ENCODE measurements around the gene ACP5.

DNA sequence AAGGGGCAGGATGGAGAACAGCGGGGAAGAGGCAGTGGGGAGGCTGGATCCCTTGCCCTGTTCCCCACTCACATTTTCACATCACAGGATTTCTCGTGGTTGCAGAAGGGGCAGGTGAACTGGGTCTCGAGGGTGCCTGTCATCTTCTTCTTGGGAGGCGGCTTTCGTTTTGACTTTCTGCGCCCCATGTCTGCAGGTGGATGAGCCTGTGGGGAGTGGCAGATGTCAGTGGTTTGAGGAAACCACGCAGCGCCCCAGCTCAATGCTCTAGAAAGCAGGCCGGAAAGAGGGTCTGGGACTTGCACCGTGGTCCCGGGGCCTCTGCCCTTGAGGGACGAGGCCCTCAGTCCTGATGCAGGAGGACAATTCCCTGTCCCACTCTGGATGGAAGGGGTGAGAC is 23.3 kb downstream of the ACP5 start:
- TF ChIP-seq, protein P1, sequence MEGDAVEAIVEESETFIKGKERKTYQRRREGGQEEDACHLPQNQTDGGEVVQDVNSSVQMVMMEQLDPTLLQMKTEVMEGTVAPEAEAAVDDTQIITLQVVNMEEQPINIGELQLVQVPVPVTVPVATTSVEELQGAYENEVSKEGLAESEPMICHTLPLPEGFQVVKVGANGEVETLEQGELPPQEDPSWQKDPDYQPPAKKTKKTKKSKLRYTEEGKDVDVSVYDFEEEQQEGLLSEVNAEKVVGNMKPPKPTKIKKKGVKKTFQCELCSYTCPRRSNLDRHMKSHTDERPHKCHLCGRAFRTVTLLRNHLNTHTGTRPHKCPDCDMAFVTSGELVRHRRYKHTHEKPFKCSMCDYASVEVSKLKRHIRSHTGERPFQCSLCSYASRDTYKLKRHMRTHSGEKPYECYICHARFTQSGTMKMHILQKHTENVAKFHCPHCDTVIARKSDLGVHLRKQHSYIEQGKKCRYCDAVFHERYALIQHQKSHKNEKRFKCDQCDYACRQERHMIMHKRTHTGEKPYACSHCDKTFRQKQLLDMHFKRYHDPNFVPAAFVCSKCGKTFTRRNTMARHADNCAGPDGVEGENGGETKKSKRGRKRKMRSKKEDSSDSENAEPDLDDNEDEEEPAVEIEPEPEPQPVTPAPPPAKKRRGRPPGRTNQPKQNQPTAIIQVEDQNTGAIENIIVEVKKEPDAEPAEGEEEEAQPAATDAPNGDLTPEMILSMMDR (conservative IDR thresholded peaks at IDR 0.05; ENCODE audit: low read depth, low read length), result no peak
- TF ChIP-seq EZH2phosphoT487 (IDR thresholded peaks at IDR 0.05; ENCODE audit: borderline replicate concordance, low read length), result no peak
- TF ChIP-seq EZH2 (IDR thresholded peaks at IDR 0.05; ENCODE audit: low read length, unreplicated experiment), result no peak

Measured in PC-3 (cell line).